Endothelial cell (in vitro differentiated cells): Measurements from ENCODE around the gene LRP1B. TPM values are rescaled to one million over a fixed set of nuclear protein-coding genes. Genes with fewer than 3 reads are reported as not detected.

ENCODE experiments used
- DNase-seq: peaks from one replicate; pipeline ENCODE4 v3.0.0; 2021; ENCODE audit warnings: low spot score
- H3K27ac Mint-ChIP-seq: one replicate; pipeline ENCODE4 v1.8.0; 2021; ENCODE audit warnings: mixed read lengths, inconsistent platforms; ENCODE audit not compliant: unreplicated experiment
- H3K27me3 Mint-ChIP-seq: one replicate; pipeline ENCODE4 v1.8.0; 2021; ENCODE audit warnings: mild to moderate bottlenecking, moderate library complexity, mixed read lengths, inconsistent platforms; ENCODE audit not compliant: unreplicated experiment
- H3K36me3 Mint-ChIP-seq: one replicate; pipeline ENCODE4 v1.8.0; 2021; ENCODE audit warnings: mild to moderate bottlenecking, low read depth, mixed read lengths, inconsistent platforms; ENCODE audit not compliant: unreplicated experiment
- H3K4me1 Mint-ChIP-seq: one replicate; pipeline ENCODE4 v1.8.0; 2021; ENCODE audit warnings: mild to moderate bottlenecking, mixed read lengths, inconsistent platforms; ENCODE audit not compliant: unreplicated experiment
- H3K4me3 Mint-ChIP-seq: one replicate; pipeline ENCODE4 v1.8.0; 2021; ENCODE audit warnings: mild to moderate bottlenecking, mixed read lengths, inconsistent platforms; ENCODE audit not compliant: unreplicated experiment
- H3K9me3 Mint-ChIP-seq: one replicate; pipeline ENCODE4 v1.8.0; 2021; ENCODE audit warnings: mixed read lengths, inconsistent platforms; ENCODE audit not compliant: unreplicated experiment
- CTCF ChIP-seq: fragments of 200-600 bp; sonication (generic); IDR thresholded peaks from one replicate; pipeline ENCODE4 v1.5.0; 2021; ENCODE audit warnings: antibody characterized with exemption; ENCODE audit not compliant: unreplicated experiment
- total RNA-seq: library from RNA; stranded (reverse); fragmentation: NEBNext Ultra II Directional; extraction: Animal tissue kit (Norgen Biotek cat#: 25700); gene quantifications from one replicate; pipeline ENCODE4 v1.2.1, GENCODE V29; 2021; ENCODE audit not compliant: unreplicated experiment

Gene LRP1B
- total RNA-seq, 1 donor from 2014 or later: 1.4 TPM

GRCh38 chr2:142119347-142119746 lies 11.5 kb downstream of the LRP1B start:
- Mint-ChIP-seq H3K4me1 (no peaks in the 10 kb centered on the region), H3K27me3 (no peaks in the 10 kb centered on the region), H3K27ac (no peak overlapping the region), H3K36me3 (no peaks in the 10 kb centered on the region), H3K4me3 (no peak overlapping the region), H3K9me3 (no peaks in the 10 kb centered on the region)
- no peak for TF ChIP-seq CTCF
- DNase-seq: no peak

- peak; percentile 30 for TF ChIP-seq CTCF
- no peaks in the 10 kb centered on the region for H3K27me3 Mint-ChIP-seq
- H3K4me3 Mint-ChIP-seq: no peak overlapping the region
- H3K27ac Mint-ChIP-seq: no peak overlapping the region
- H3K36me3 Mint-ChIP-seq: no peaks in the 10 kb centered on the region
- H3K9me3 Mint-ChIP-seq: no peaks in the 10 kb centered on the region
- no peak for DNase-seq
- H3K4me1 Mint-ChIP-seq: no peaks in the 10 kb centered on the region
Measured at GRCh38 chr2:142112757-142113221, 18.0 kb downstream of the LRP1B start.

- Mint-ChIP-seq H3K27ac (no peak overlapping the region), H3K9me3 (no peaks in the 10 kb centered on the region), H3K36me3 (no peaks in the 10 kb centered on the region), H3K4me1 (peaks cover 8% of the 10 kb centered on the region), H3K27me3 (no peaks in the 10 kb centered on the region), H3K4me3 (no peak overlapping the region)
- no peak for TF ChIP-seq CTCF
- no peak for DNase-seq
Measured at GRCh38 chr2:142104134-142104758, 26.6 kb downstream of the LRP1B start.

GRCh38 chr2:142100970-142101369 lies 29.8 kb downstream of the LRP1B start:
- TF ChIP-seq CTCF: no peak
- no peak for DNase-seq
- no peak overlapping the region for H3K27ac Mint-ChIP-seq
- H3K9me3 Mint-ChIP-seq: no peaks in the 10 kb centered on the region
- H3K27me3 Mint-ChIP-seq: no peaks in the 10 kb centered on the region
- H3K4me3 Mint-ChIP-seq: no peak overlapping the region
- H3K36me3 Mint-ChIP-seq: no peaks in the 10 kb centered on the region
- peaks cover 8% of the 10 kb centered on the region for H3K4me1 Mint-ChIP-seq

GRCh38 chr2:142100139-142100873 lies 30.5 kb downstream of the LRP1B start:
- H3K4me3 Mint-ChIP-seq: no peak overlapping the region
- no peak for TF ChIP-seq CTCF
- H3K9me3 Mint-ChIP-seq: no peaks in the 10 kb centered on the region
- no peak for DNase-seq
- H3K4me1 Mint-ChIP-seq: peaks cover 8% of the 10 kb centered on the region
- no peaks in the 10 kb centered on the region for H3K27me3 Mint-ChIP-seq
- no peak overlapping the region for H3K27ac Mint-ChIP-seq
- no peaks in the 10 kb centered on the region for H3K36me3 Mint-ChIP-seq
